Stimulated activated CD8-positive, alpha-beta memory T cell treated with anti-CD3 and anti-CD28 coated beads, Interleukin-12 subunit alpha, Interleukin-12 subunit beta, amount 100 ng/mL, for 24 hours (primary cell): ENCODE data around the gene IDE.
"Not testable (repeated sequence)": the region's sequence is repeated elsewhere in the genome, so short reads cannot be mapped to it uniquely, and the experiment has no call there.

Experiments used
- DNase-seq: peaks from one replicate; pipeline ENCODE4 v3.0.0-alpha.2; 2020; ENCODE audit errors: extremely low read depth

IDE gene

DNA sequence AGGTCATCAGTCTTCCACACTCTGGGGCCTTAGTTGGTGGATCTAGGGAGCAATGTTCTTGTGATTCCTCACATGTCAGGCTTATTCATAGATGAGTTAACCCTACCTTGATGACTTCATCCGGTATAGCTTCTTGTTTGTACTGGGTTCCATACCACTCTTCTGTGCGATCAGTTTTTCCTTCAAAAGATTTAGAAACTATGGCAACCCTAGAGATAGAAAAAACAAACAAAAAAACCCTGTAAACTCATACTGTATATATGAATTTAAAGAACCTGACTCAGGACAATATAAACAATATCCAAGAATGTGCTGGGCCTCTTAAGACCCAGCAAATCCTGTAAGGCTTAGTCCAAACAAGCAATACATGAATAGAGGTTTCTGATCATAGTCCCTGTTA, 83.5 kb downstream of the IDE start:
- DNase-seq, result no peak

DNA sequence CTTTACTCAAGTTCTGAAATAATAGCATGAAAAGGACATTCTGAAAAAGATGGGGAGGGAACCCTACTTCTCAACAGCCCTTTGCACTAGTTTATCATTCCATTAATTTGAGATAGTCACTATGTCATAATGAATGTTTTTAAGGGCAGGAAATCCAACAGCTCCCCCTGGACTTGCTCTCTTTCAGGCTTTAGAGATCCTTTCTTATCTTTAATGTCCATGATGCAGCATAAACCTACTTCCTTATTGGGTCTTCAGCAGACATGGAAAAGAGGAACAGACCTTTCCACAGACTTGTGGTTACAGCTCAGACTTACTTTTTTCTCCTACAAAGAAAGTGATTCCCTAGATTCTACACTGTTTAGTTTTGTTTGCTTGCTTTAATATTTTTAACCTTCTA, 87.3 kb downstream of the IDE start:
- DNase-seq, result no peak

DNA sequence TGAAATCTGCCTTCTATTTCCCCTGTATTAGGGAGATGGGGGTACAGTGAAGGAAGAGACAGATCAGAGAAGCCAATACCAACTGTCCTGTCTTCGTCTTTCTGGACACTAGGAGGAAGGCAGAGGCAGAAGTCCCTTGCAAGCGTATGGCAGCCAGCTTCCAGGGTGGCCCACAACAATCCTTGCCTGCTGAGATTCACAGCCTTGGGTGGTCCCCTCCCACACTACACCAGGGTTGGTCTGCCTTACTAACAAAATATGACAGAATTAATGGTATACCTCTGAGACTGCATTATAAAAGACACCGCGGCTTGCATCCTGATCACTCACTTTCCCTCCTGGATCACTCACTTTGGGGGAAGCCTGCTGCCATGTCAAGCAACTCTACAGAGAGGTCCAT, 90.4 kb downstream of the IDE start:
- no peak for DNase-seq

DNA sequence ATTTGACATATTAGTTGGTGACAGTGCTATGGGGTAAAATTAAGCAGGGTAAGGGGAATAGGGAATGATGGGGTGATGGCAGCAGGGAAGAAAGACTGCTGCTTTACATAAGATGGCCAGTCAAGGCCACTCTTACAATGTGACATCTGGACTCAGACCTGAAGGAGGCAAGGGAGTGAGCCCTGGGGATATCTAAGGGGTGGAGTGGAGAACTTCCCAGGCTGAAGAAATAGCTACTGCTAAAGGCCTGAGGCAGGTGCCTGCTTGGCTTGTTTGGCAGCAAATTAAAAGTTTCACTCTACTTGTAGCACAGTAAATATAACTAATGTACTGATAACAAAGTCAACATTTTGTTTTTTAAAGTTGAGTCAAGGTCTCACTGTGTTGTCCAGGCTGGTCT, 93.5 kb downstream of the IDE start:
- no peak for DNase-seq

DNA sequence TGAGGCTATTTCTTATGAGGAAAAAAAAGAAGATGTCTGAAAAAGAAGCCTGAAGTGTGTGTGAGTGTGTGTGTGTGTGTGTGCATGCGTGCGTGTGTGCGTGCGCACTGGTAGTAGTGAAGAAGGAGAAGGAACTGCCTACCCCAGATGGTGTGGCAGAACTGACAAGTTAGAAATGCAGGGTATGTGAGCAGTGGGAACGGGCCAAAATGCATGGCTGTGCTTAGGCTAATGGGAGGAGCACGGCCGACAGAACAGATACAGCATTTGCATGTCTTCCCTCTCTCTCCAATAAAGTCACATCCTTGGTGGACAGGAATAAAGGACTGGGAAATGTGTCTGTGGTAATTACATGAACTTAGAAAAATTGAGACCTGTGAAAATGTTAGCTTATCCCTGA, 94.3 kb downstream of the IDE start:
- DNase-seq, result no peak

DNA sequence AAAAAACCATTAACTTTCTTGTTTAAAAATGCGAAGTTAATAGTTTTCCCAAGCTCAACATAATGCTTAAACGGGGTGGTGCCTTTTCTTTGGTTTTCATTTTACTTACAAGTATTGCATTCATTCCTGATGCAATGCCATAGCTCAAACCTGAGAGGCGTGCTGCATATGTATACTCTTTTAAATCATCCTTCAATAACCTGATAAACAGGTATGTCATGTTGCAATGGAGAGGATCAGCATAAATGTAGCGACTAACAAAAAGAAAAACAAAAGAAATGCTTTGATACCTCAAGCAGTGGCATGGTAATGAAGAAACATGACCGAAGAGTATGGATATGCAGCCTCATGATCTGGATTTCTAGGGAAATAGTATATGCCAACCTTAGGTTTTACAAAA, 95.4 kb downstream of the IDE start:
- no peak for DNase-seq

DNA sequence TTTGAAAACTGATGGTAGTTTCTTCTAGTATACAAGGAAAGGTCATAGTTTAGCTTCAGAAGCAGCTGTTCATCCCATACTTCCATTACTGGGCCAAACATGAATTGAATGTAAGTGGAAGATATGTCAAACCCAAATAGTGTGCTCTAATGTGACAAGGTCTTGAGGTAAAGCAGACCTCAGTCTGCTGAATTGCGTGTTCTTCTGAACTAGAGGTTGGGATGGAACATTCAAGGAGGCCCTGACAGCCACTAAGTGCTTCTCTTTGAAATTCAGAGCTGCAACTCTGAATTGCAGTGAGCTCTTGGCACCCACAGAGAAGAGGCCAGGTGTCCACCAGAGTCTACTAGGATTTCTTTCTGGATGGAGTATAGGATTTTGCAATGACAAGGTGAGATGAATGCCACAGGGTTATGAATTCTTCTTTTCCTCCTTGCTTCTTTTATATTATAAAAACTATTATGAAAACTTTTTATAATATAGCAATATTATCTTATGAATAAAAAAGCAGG, 98.5 kb downstream of the IDE start:
- no peak for DNase-seq

DNA sequence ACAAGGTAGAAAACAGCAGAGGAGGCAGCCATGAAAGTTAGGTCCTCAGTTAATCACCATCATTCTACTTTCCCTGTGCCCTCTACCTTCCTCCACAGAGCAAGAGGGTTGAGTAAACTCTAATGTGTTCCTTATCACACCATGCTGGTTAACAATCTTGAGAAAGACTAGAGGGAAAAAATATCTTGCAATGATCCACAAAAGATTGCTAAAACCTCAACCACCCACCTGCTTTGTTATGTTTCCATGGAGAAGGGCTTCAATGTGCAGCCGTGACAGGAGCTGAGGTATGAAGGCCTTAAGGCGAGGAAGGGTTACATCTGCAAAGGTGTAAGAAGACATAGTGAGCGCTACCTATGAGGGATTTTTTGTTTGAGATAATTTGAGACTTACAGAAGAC, 103.9 kb downstream of the IDE start:
- no peak for DNase-seq

DNA sequence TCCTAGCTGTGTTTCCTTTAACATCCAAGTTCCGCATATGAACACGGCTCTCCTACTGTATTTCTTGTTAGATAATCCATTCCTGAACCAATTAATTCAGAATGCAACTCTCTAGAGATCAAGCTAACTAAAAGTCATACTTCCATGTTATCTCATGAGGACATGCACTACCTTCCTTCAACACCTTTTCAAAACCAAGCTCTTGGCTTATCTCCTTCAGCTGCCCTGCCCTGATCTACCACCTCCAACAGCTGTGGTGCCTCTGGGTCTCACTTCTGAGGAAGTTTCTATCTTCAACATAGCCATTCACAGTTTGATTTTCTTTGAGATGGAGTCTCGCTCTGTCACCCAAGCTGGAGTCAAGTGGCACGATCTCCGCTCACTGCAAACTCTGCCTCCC, 109.5 kb downstream of the IDE start:
- no peak for DNase-seq

DNA sequence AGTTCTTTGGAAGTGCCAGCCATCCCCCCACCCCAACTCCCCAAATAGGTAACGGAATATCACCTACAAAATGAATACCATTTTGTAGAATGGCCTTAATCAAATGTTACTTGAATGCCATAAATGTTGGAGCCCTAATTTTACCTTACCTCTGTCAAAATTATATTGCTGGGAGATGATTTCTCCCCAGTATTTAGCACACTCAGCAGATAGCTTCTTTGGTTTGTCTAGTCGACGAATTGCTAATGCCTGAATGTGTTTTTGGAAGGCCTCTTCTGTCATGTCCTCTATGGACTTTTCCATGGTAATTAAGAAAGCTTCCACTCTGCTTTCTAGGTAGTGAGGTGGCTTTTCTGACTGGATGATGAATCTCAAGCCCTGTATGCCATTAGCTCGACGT, 110.3 kb downstream of the IDE start:
- DNase-seq, result no peak

DNA sequence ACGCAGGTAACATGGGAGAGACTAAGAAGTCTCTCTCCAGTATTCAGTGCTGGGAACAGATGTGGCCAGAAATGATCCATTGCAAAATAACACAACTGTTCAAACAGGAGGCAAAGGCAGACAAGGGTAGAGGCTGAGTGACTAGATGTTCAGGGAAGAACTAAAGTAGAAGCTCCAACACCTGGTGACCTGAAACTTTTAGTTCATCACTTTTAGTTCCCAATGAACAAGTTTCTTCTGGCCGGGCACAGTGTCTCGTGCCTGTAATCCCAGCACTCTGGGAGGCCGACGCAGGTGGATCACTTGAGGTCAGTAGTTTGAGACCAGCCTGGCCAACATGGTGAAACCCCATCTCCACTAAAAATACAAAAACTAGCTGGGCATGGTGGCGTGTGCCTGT, 118.9 kb downstream of the IDE start:
- DNase-seq, result not testable (repeated sequence)

DNA sequence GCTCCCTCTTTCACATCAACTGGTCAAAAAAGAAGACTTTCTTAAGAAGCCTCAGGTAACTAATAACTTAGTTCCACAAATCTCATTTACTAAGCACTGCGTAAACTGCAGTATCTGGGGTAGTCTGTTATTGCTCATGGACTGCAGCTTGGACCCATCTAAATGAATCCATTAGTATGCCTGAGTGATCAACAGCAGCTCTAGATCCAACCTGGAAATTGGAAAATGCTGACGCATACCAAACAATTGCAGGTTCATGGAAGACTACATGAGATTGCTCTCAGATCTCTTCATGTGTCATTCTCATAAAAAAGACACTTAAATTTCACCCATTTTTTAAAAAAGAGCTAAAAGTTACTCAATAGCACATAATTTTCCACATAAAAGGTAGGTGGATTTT, 121.6 kb downstream of the IDE start:
- no peak for DNase-seq

DNA sequence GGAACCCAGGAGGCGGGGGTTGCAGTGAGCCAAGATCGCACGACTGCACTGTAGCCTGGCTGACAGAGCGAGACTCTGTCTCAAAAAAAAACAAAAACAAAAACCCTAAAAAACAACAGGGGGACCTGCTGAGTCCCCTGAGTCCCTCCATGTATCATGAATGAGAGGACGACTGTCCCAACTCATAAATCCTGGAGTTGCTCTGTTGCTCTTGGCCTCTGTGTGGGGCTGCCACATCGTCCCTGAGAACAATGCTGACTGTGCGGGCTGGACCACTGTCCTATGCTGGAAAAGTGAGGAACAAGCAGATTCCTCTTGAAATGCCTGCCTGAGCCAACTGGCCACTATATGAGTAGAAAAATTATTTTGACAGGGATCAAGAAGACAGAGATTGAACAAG, 122.5 kb downstream of the IDE start:
- DNase-seq, result no peak

DNA sequence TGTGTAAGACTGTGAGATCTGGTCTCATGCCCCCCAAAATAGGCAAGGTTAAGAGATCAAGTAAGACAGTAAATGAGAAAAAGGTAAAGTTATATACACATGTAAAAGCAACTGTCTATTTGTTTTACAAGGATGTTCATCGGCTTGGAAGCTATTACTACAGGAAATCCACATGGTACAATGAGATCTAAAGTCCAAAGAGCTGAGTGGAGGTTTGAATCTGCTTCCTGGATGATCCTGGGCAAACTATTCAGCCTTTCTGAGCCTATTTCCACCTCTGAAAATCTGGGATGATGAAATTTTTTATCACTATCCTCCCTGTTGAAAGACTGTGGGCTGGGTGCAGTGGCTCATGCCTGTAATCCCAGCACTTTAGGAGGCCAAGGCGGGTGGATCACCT, 123.0 kb downstream of the IDE start:
- no peak for DNase-seq

DNA sequence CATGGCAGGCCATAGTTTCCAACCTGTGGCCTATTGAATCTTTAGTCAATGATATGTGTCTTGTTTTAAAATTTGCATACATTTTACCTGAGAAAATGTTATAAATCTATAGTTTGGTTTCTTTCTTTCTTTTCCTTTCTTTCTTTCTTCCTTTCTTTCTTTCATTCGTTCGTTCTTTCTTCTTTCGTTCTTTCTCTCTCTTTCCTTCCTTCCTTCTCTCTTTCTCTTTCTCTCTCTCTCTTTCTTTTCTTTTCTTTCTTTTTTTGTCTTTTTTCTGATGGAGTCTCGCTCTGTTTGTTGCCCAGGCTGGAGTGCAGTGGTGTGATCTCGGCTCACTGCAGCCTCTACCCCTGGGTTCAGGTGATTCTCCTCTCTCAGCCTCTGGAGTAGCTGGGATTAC, 133.3 kb downstream of the IDE start:
- DNase-seq, result no peak

DNA sequence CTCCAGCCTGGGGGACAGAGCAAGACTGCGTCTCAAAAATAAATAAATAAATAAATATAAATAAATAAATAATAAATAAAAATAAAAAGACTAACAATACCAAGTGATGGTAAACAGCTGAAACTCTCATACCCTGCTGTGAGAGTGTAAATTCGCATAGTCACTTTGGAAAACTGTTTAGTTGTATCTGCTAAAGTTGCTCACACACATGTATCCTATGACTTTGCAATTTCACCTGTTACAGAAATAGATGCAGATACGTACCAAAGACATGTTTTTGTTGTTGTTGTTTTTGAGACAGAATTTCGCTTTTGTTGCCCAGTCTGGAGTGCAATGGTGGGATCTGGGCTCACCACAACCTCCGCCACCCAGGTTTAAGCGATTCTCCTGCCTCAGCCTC, 135.7 kb downstream of the IDE start:
- no peak for DNase-seq

DNA sequence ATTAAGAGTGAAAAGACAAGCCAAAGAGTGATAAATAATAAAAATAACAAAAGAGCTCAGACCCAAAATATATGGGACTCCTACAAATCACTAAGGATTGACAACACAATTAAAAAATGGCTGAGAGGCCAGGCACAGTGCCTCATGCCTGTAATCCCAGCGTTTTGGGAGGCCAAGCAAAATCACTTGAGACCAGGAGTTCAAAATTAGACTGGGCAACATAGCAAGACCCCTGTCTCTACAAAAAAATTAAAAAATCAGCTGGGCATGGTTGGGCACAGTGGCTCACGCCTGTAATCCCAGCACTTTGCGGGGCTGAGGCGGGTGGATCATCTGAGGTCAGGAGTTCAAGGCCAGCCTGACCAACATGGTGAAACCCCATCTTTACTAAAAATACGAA, 137.3 kb downstream of the IDE start:
- no peak for DNase-seq

DNA sequence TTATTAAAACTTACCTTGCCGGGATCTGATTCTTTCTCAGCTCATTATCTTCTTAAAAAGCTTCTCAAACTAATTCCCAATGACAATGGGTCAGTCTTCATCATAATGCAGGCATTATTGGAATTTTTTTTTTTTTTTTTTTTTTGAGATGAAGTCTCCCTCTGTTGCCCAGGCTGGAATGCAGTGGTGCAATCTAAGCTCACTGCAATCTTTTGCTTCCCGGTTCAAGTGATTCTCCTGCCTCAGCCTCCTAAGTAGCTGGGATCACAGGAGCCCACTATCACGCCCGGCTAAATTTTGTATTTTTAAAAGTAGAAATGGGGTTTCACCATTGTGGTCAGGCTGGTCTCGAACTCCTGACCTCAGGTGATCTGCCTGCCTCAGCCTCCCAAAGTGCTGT, 137.8 kb downstream of the IDE start:
- DNase-seq, result not testable (repeated sequence)

DNA sequence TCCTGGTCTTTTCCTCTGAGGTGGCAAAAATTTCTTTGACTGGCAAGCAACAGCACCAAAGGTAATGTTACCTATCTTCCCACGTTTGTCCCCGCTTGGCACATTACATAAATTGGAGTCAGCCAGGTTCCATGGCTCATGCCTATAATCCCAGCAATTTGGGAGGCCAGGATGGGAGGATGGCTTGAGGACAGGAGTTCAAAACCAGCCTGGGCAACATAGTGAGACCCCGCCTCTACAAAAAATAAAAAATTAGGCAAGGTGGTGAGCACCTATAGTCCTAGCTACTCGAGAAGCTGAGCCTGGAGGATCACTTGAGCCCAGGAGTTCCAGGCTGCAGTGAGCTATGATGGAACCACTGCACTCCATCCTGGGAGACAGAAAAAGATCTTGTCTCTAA, 139.5 kb downstream of the IDE start:
- DNase-seq, result no peak

DNA sequence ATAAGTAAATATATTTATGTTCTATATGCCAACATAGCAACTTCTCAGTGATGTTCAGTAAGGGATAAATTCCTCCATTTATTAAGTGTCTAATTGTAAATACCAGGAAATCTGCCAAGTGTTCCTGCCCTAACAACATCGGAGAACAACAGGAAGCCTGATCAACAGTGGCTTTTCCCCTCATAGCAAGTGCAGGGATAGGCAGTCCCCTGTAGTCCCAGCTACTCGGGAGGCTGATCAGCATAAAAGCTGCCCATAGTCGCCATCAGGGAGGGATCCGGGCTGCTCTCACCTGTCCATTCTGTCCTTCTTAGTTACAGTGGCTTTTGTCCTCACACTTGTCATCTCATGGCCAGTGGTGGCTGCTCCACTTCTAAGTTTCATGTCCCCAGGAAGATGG, 141.3 kb downstream of the IDE start:
- DNase-seq, result no peak

DNA sequence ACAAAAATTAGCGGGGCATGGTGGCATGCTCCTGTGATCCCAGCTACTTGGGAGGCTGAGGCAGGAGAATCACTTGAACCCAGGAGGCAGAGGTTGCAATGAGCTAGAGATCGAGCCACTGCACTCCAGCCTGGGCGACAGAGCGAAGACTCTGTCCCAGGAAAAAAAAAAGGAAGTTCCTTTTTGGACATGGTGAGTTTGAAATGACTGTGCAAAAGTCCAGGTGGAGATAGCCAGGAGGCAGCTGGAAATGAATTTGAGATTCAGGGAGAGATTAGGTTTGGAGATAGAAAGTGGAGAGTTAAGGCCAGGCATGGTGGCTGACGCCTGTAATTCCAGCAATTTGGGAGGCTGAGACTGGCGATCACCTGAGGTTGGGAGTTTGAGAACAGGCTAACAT, 143.8 kb downstream of the IDE start:
- no peak for DNase-seq

DNA sequence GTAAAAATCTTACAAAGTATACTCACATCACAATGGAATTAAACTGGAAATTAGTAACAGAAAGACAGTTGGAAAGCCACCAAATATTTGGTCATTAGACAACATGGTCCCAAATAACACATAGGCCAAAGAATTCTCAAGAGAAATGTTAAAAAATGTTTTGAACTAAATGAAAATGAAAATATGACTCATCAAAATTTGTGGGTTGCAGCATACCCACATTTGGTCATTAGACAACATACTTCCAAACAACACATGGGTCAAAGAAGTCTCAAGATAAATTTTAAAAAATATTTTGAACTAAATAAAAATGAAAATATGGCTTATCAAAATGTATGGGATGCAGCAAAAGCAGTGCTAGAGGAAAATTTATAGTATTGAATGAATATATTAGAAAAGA, 152.3 kb downstream of the IDE start:
- no peak for DNase-seq

DNA sequence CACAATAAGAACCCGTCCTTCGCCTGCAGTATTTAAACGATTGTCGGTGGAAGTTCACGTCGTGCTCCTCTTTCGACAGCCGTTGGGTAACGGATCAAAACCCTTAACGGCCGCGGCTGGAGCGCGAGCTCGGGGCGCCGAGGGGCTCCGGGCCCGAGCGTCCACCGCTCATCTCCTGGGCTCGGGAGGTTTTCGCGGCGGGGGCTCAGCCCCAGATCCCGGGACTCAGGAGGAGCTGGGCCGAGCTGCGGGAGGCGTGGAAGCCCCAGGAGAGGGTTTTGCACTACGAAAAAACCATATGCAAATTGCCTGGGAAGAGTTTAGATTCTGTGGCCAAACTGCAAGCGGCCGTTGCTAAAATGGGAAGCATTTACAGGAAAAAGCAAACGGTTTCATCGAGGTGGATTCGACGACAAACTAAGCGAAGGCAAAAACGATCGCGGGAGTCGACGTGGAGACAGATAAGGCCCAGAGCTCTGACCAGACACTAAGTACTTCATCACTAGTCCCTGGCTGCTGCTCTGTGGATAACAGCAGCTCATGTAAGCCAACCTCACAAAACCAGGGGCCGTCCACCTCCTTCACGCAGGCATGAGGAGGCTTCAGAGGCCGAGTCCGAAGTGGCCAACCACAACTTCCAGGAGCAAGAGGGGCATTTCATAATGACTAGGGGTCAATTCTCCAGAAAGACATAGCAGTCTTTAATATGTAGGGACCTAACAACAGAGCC, 153.2 kb downstream of the IDE start:
- no peak for DNase-seq
